DND-41 (cell line): Measurements from ENCODE around the gene PADI3.

Experiments
- ATAC-seq: fragments of 200-7000 bp; cut with Tn5 transposase; 3 replicates; pipeline ENCODE4 v1.9.1; 2021; ENCODE audit warnings: low read depth; ENCODE audit not compliant: insufficient read depth
- DNase-seq: peaks from one replicate; pipeline ENCODE4 v3.0.0-alpha.2; 2020
- H2AFZ ChIP-seq: 2 replicates; pipeline ENCODE4 v1.6.0; 2012; ENCODE audit warnings: low read depth, low read length
- H3K27ac ChIP-seq: 2 replicates; pipeline ENCODE4 v1.5.1; 2012; ENCODE audit warnings: low read length, inconsistent platforms
- H3K27me3 ChIP-seq: fragments of 200-600 bp; sonication (generic); 2 replicates; pipeline ENCODE4 v1.6.0; 2012; ENCODE audit warnings: low read length, mild to moderate bottlenecking, inconsistent platforms; ENCODE audit not compliant: insufficient read depth, poor library complexity
- H3K36me3 ChIP-seq: 2 replicates; pipeline ENCODE4 v1.5.1; 2012; ENCODE audit warnings: low read length, inconsistent platforms; ENCODE audit not compliant: insufficient read depth
- H3K4me1 ChIP-seq: 2 replicates; pipeline ENCODE4 v1.5.1; 2012; ENCODE audit warnings: mild to moderate bottlenecking, low read length; ENCODE audit not compliant: insufficient read depth
- H3K4me2 ChIP-seq: 2 replicates; pipeline ENCODE4 v1.6.0; 2012; ENCODE audit warnings: mild to moderate bottlenecking, moderate library complexity, low read length, inconsistent platforms; ENCODE audit not compliant: insufficient read depth
- H3K4me3 ChIP-seq, 2 experiments: fragments of 200-600 bp in 1 of 2; shearing (Covaris generic) in 1 of 2; 2 replicates each; pipeline ENCODE4 v1.5.1; 2012 to 2016; ENCODE audit warnings: inconsistent platforms in 2 of 2, low read length in 2 of 2, mild to moderate bottlenecking in 2 of 2, low read depth in 1 of 2, moderate library complexity in 1 of 2
- H3K79me2 ChIP-seq: 2 replicates; pipeline ENCODE4 v1.6.0; 2012; ENCODE audit warnings: low read length, inconsistent platforms; ENCODE audit not compliant: insufficient read depth
- H3K9ac ChIP-seq: 2 replicates; pipeline ENCODE4 v1.6.0; 2012; ENCODE audit warnings: low read depth, mild to moderate bottlenecking, inconsistent platforms, low read length, moderate library complexity
- H3K9me3 ChIP-seq: 2 replicates; pipeline ENCODE4 v1.5.1; 2012; ENCODE audit warnings: low read length, moderate library complexity, mild to moderate bottlenecking, inconsistent platforms; ENCODE audit not compliant: insufficient read depth, severe bottlenecking
- H4K20me1 ChIP-seq: 2 replicates; pipeline ENCODE4 v1.6.0; 2012; ENCODE audit warnings: low read length; ENCODE audit not compliant: insufficient read depth
- CTCF ChIP-seq: IDR thresholded peaks from 2 replicates; pipeline ENCODE4 v1.5.1; 2012; ENCODE audit warnings: borderline replicate concordance, low read length, moderate library complexity, mild to moderate bottlenecking; ENCODE audit not compliant: poor library complexity, severe bottlenecking; ENCODE audit errors: extremely low read depth
- EZH2 ChIP-seq: IDR thresholded peaks from 3 replicates; pipeline ENCODE4 v1.6.1; 2012; ENCODE audit warnings: borderline replicate concordance, low read depth, mild to moderate bottlenecking, moderate library complexity, low read length, inconsistent platforms; ENCODE audit not compliant: severe bottlenecking

The PADI3 gene

GRCh38 chr1:17230106-17230505 lies 18.8 kb upstream of the PADI3 start:
- no peak overlapping the region for H3K27ac ChIP-seq
- no peak for ATAC-seq
- peaks cover 8% of the 10 kb centered on the region for H3K27me3 ChIP-seq
- no peak overlapping the region for H3K4me2 ChIP-seq
- TF ChIP-seq CTCF: no peak
- no peaks in the 10 kb centered on the region for H3K79me2 ChIP-seq
- H3K9ac ChIP-seq: no peak overlapping the region
- H4K20me1 ChIP-seq: peaks cover 8% of the 10 kb centered on the region
- H3K9me3 ChIP-seq: no peaks in the 10 kb centered on the region
- no peak for DNase-seq
- no peaks in the 10 kb centered on the region for H3K36me3 ChIP-seq
- no peak overlapping the region for H2AFZ ChIP-seq
- no peak overlapping the region for H3K4me3 ChIP-seq
- no peaks in the 10 kb centered on the region for H3K4me1 ChIP-seq

- no peak overlapping the region for H3K4me3 ChIP-seq
- peaks cover 8% of the 10 kb centered on the region for H4K20me1 ChIP-seq
- no peaks in the 10 kb centered on the region for H3K79me2 ChIP-seq
- TF ChIP-seq CTCF: no peak
- ATAC-seq: no peak
- H3K27ac ChIP-seq: no peak overlapping the region
- no peaks in the 10 kb centered on the region for H3K9me3 ChIP-seq
- no peaks in the 10 kb centered on the region for H3K36me3 ChIP-seq
- H2AFZ ChIP-seq: no peak overlapping the region
- peaks cover 8% of the 10 kb centered on the region for H3K27me3 ChIP-seq
- no peaks in the 10 kb centered on the region for H3K4me1 ChIP-seq
- DNase-seq: no peak
- no peak overlapping the region for H3K4me2 ChIP-seq
- H3K9ac ChIP-seq: no peak overlapping the region
Measured at GRCh38 chr1:17230671-17231310, 18.1 kb upstream of the PADI3 start.

DNA sequence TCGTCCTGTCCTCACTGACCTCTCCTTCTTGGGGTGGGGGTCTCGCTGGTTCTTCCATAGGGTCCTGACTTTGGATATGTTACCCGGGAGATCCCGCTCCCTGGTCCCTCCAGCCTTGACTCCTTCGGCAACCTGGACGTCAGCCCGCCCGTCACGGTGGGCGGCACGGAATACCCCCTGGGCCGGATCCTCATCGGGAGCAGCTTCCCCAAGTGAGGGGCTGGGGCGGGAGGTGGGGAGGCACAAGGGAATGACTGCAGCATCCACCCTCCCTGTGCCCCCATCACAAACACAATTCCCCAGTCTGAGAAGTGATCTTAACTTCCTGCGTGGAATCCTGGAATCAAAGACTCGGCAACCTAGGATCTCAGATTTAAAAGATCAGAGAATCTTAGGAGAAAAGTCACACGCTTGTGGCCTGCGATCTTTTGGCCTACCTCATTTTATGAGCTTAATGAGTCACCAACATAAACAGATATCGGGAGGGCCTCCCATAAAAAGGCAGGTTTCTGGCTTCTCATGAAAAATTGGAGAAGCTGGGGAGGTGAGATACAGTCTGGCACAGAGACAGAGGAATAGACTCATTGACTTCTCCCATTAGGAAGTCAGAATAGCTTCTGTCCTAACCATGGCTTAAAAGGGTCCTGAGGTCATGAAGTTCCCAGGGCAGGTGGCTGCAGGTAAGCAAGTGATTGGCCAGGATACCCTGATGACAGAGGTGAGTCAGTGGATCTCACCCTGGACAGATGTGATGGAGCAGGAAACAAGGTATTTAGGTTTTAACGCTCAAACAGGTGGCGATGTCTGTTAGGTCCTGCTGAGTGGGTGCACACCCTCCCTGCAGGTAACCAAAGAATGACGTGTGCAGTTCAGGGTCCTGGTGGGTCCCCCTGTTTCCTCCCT lies 15.9 kb upstream of the PADI3 start:
- H2AFZ ChIP-seq: no peak overlapping the region
- peaks cover 16% of the 10 kb centered on the region for H4K20me1 ChIP-seq
- H3K4me2 ChIP-seq: no peak overlapping the region
- H3K9me3 ChIP-seq: no peaks in the 10 kb centered on the region
- H3K4me1 ChIP-seq: no peaks in the 10 kb centered on the region
- H3K27me3 ChIP-seq: peaks cover 8% of the 10 kb centered on the region
- TF ChIP-seq EZH2 (no peak), CTCF (no peak)
- H3K27ac ChIP-seq: no peak overlapping the region
- H3K4me3 ChIP-seq: no peak overlapping the region
- ATAC-seq (no peak), DNase-seq (no peak)
- H3K36me3 ChIP-seq: no peaks in the 10 kb centered on the region
- H3K79me2 ChIP-seq: no peaks in the 10 kb centered on the region
- H3K9ac ChIP-seq: no peak overlapping the region
